H9 (cell line): Measurements from ENCODE around the gene CHSY3. TPM values are rescaled to one million over a fixed set of nuclear protein-coding genes. Genes with fewer than 3 reads are reported as not detected.

Experiments used
- DNase-seq: peaks from one replicate; pipeline ENCODE4 v3.0.0-alpha.2; 2017
- H2AFZ ChIP-seq: one replicate; pipeline ENCODE4 v1.6.1; 2013; ENCODE audit warnings: mild to moderate bottlenecking, low read length, control low read depth, moderate library complexity
- H2AK5ac ChIP-seq: 2 replicates; pipeline ENCODE4 v1.6.1; 2013; ENCODE audit warnings: low read length, control low read depth, mixed read lengths; ENCODE audit not compliant: insufficient read length
- H2BK120ac ChIP-seq: one replicate; pipeline ENCODE4 v1.6.1; 2013; ENCODE audit warnings: low read depth, mild to moderate bottlenecking, low read length, control low read depth, inconsistent platforms; ENCODE audit not compliant: poor library complexity, severe bottlenecking
- H2BK12ac ChIP-seq: 2 replicates; pipeline ENCODE4 v1.6.1; 2013; ENCODE audit warnings: low read length, control low read depth, mixed read lengths, low read depth; ENCODE audit not compliant: insufficient read length
- H2BK15ac ChIP-seq: 2 replicates; pipeline ENCODE4 v1.6.1; 2013; ENCODE audit warnings: low read depth, low read length, control low read depth
- H2BK20ac ChIP-seq: one replicate; pipeline ENCODE4 v1.6.1; 2013; ENCODE audit warnings: low read depth, mild to moderate bottlenecking, low read length, control low read depth, inconsistent platforms; ENCODE audit not compliant: poor library complexity, severe bottlenecking
- H2BK5ac ChIP-seq: 2 replicates; pipeline ENCODE4 v1.6.1; 2013; ENCODE audit warnings: low read length, control low read depth, mixed read lengths; ENCODE audit not compliant: insufficient read length
- H3K14ac ChIP-seq: 2 replicates; pipeline ENCODE4 v1.6.1; 2013; ENCODE audit warnings: low read length, control low read depth; ENCODE audit not compliant: insufficient read depth
- H3K18ac ChIP-seq: 2 replicates; pipeline ENCODE4 v1.6.1; 2013; ENCODE audit warnings: low read depth, mild to moderate bottlenecking, mixed read lengths, low read length, control low read depth; ENCODE audit not compliant: insufficient read length
- H3K23ac ChIP-seq: 2 replicates; pipeline ENCODE4 v1.6.1; 2013; ENCODE audit warnings: low read length, control low read depth, mixed read lengths, low read depth; ENCODE audit not compliant: insufficient read length
- H3K23me2 ChIP-seq: 2 replicates; pipeline ENCODE4 v1.6.1; 2013; ENCODE audit warnings: low read depth, mild to moderate bottlenecking, mixed read lengths, low read length, control low read depth; ENCODE audit not compliant: insufficient read length, poor library complexity, severe bottlenecking
- H3K27ac ChIP-seq: 2 replicates; pipeline ENCODE4 v1.5.1; 2013; ENCODE audit warnings: low read length, control low read depth, mixed read lengths, low read depth; ENCODE audit not compliant: insufficient read length
- H3K27me3 ChIP-seq: 2 replicates; pipeline ENCODE4 v1.6.1; 2013; ENCODE audit warnings: low read length, control low read depth, inconsistent platforms; ENCODE audit not compliant: insufficient read depth
- H3K4ac ChIP-seq: 2 replicates; pipeline ENCODE4 v1.6.1; 2013; ENCODE audit warnings: low read depth, mild to moderate bottlenecking, control low read depth, inconsistent platforms, low read length, moderate library complexity
- H3K4me1 ChIP-seq: 2 replicates; pipeline ENCODE4 v1.6.1; 2013; ENCODE audit warnings: low read length, control low read depth, inconsistent platforms; ENCODE audit not compliant: insufficient read depth
- H3K4me2 ChIP-seq: 2 replicates; pipeline ENCODE4 v1.6.1; 2013; ENCODE audit warnings: low read length, control low read depth, mixed read lengths; ENCODE audit not compliant: insufficient read length, insufficient read depth
- H3K56ac ChIP-seq: 2 replicates; pipeline ENCODE4 v1.6.1; 2013; ENCODE audit warnings: low read depth, mild to moderate bottlenecking, mixed read lengths, low read length, control low read depth; ENCODE audit not compliant: insufficient read length
- H3K79me1 ChIP-seq: 2 replicates; pipeline ENCODE4 v1.6.1; 2013; ENCODE audit warnings: low read depth, mild to moderate bottlenecking, moderate library complexity, low read length, control low read depth, inconsistent platforms; ENCODE audit not compliant: insufficient read depth, poor library complexity, severe bottlenecking
- H3K79me2 ChIP-seq: 2 replicates; pipeline ENCODE4 v1.6.1; 2013; ENCODE audit warnings: low read length, control low read depth, inconsistent platforms; ENCODE audit not compliant: insufficient read depth
- H3K9ac ChIP-seq: 2 replicates; pipeline ENCODE4 v1.6.1; 2013; ENCODE audit warnings: low read length, control low read depth, mixed read lengths; ENCODE audit not compliant: insufficient read length; ENCODE audit errors: extremely low read depth
- H3K9me3 ChIP-seq: one replicate; pipeline ENCODE4 v1.6.1; 2013; ENCODE audit warnings: low read depth, low read length, inconsistent platforms; ENCODE audit not compliant: control insufficient read depth
- H3T11ph ChIP-seq: one replicate; pipeline ENCODE4 v1.6.1; 2013; ENCODE audit warnings: mild to moderate bottlenecking, low read length, control low read depth, inconsistent platforms
- H4K20me1 ChIP-seq: one replicate; pipeline ENCODE4 v1.6.1; 2013; ENCODE audit not compliant: control insufficient read depth, insufficient read length, insufficient read depth
- H4K5ac ChIP-seq: 2 replicates; pipeline ENCODE4 v1.6.1; 2013; ENCODE audit warnings: low read depth, mild to moderate bottlenecking, mixed read lengths, low read length, control low read depth; ENCODE audit not compliant: insufficient read length
- H4K8ac ChIP-seq: replicated peaks from 2 replicates; pipeline ENCODE4 v1.6.1; 2013; ENCODE audit warnings: low read length, control low read depth, mixed read lengths, low read depth; ENCODE audit not compliant: insufficient read length
- H4K91ac ChIP-seq: 2 replicates; pipeline ENCODE4 v1.6.1; 2013; ENCODE audit warnings: low read depth, mild to moderate bottlenecking, moderate library complexity, mixed read lengths, low read length, control low read depth; ENCODE audit not compliant: insufficient read length
- H3K27ac Mint-ChIP-seq, 3 experiments: 2 replicates in 2 of 3; 3 replicates in 1 of 3; pipeline ENCODE4 v1.8.0; 2020 to 2021; ENCODE audit warnings: mixed read lengths in 3 of 3, mild to moderate bottlenecking in 1 of 3, moderate library complexity in 1 of 3
- H3K27me3 Mint-ChIP-seq: 2 replicates; pipeline ENCODE4 v1.8.0; 2021; ENCODE audit warnings: low read depth, mild to moderate bottlenecking, moderate library complexity, mixed read lengths
- H3K36me3 Mint-ChIP-seq, 3 experiments: 2 replicates in 2 of 3; 3 replicates in 1 of 3; pipeline ENCODE4 v1.8.0; 2020 to 2021; ENCODE audit warnings: low read depth in 3 of 3, mixed read lengths in 3 of 3; ENCODE audit not compliant: insufficient read depth in 1 of 3
- H3K4me1 Mint-ChIP-seq, 2 experiments: 2 replicates each; pipeline ENCODE4 v1.8.0; 2020; ENCODE audit warnings: mixed read lengths in 2 of 2
- H3K4me3 Mint-ChIP-seq, 2 experiments: 2 replicates in 1 of 2; 3 replicates in 1 of 2; pipeline ENCODE4 v1.8.0; 2020 to 2021; ENCODE audit warnings: mild to moderate bottlenecking in 2 of 2, mixed read lengths in 2 of 2, moderate library complexity in 1 of 2
- H3K9me3 Mint-ChIP-seq, 2 experiments: 2 replicates in 1 of 2; 3 replicates in 1 of 2; pipeline ENCODE4 v1.8.0; 2020; ENCODE audit warnings: mild to moderate bottlenecking in 2 of 2, mixed read lengths in 2 of 2, moderate library complexity in 1 of 2
- WGBS: extraction: QIAGEN DNeasy Blood & Tissue Kit; methylation state at CpG from one replicate; pipeline ENCODE4 v1.1.7; 2013; ENCODE audit warnings: missing lambda C conversion rate, low lambda C conversion rate, mixed read lengths; ENCODE audit not compliant: insufficient read length; ENCODE audit errors: extremely low coverage; 5-methylcytosine and 5-hydroxymethylcytosine counted together
- total RNA-seq: library from RNA; stranded (reverse); gene quantifications from 2 replicates; pipeline ENCODE4 v1.2.1, GENCODE V29; 2021
- TF ChIP-seq, protein P1 (sequence below): fragments of 200-600 bp; sonication (generic); conservative IDR thresholded peaks from 3 replicates; pipeline ENCODE4 v1.8.0; 2021; ENCODE audit warnings: antibody characterized with exemption, mild to moderate bottlenecking

Gene CHSY3
- total RNA-seq, 1 experiment from 2014 or later: 0.37 TPM

DNA sequence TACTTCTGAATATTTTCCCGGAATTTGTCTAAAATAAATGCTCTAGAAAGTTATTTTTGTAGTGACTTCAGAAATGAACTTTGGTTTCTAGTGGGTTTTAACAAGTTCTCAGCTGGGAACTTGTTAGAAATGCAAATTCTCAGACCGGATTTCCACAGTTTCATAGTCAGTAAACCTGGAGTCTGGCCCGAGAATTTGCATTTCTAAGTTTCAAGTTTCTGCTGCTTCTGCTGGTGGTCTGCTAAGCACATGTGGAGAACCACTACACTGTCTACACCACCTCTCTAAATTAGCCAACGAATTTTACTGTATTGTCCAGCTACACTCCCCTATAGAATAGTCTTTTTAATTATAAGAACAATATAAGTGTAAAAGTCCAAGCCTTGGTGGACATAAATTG lies 208.0 kb downstream of the CHSY3 start:
- Histone ChIP-seq H3K14ac (no peak overlapping the region), H3K23me2 (no peaks in the 10 kb centered on the region), H2BK15ac (no peak overlapping the region), H3K27ac (no peak overlapping the region), H2AK5ac (no peak overlapping the region), H4K20me1 (no peaks in the 10 kb centered on the region), H3K79me1 (no peaks in the 10 kb centered on the region), H3K18ac (no peak overlapping the region), H3T11ph (no peak overlapping the region), H3K79me2 (no peaks in the 10 kb centered on the region), H4K5ac (no peak overlapping the region), H4K8ac (no peak overlapping the region), H2BK5ac (no peak overlapping the region), H3K27me3 (no peaks in the 10 kb centered on the region), H3K4me2 (no peak overlapping the region), H3K9me3 (no peaks in the 10 kb centered on the region), H3K56ac (no peak overlapping the region), H2BK20ac (no peak overlapping the region), H2BK120ac (no peak overlapping the region), H2AFZ (no peak overlapping the region), H3K4ac (no peak overlapping the region), H2BK12ac (no peak overlapping the region), H3K9ac (no peak overlapping the region), H3K23ac (no peak overlapping the region), H3K4me1 (peaks cover 2% of the 10 kb centered on the region; the same call in 1 of the 2 replicates), H4K91ac (no peak overlapping the region)
- H3K4me1 Mint-ChIP-seq: peaks cover 0 to 8% of the 10 kb centered on the region in 2 experiments; a peak in 2 of 4 replicates
- DNase-seq: no peak
- no peak overlapping the region for H3K4me3 Mint-ChIP-seq
- H3K9me3 Mint-ChIP-seq: no peaks in the 10 kb centered on the region
- H3K27ac Mint-ChIP-seq: no peak overlapping the region
- no peaks in the 10 kb centered on the region for H3K36me3 Mint-ChIP-seq
- WGBS: no CpG with 5 or more reads among the region's 4 CpGs
- TF ChIP-seq, protein P1, sequence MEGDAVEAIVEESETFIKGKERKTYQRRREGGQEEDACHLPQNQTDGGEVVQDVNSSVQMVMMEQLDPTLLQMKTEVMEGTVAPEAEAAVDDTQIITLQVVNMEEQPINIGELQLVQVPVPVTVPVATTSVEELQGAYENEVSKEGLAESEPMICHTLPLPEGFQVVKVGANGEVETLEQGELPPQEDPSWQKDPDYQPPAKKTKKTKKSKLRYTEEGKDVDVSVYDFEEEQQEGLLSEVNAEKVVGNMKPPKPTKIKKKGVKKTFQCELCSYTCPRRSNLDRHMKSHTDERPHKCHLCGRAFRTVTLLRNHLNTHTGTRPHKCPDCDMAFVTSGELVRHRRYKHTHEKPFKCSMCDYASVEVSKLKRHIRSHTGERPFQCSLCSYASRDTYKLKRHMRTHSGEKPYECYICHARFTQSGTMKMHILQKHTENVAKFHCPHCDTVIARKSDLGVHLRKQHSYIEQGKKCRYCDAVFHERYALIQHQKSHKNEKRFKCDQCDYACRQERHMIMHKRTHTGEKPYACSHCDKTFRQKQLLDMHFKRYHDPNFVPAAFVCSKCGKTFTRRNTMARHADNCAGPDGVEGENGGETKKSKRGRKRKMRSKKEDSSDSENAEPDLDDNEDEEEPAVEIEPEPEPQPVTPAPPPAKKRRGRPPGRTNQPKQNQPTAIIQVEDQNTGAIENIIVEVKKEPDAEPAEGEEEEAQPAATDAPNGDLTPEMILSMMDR: no peak
- H3K27me3 Mint-ChIP-seq: no peaks in the 10 kb centered on the region
